Adrenal gland (tissue), 5 donors: ENCODE results near the gene VGLL1.

Experiments used
- CTCF ChIP-seq, 6 experiments: fragments of 450-650 bp in 4 of 6; fragments of 200-600 bp in 2 of 6; sonication (generic) in 1 of 6; IDR thresholded peaks; 1 replicate in 5 of 6; 2 replicates in 1 of 6; pipeline versions ENCODE4 v1.5.1 to v1.8.0; 2016 to 2021; ENCODE audit warnings: antibody characterized with exemption in 6 of 6, mild to moderate bottlenecking in 2 of 6, moderate library complexity in 1 of 6
- POLR2A ChIP-seq, 2 donors: fragments of 450-650 bp; IDR thresholded peaks; one replicate each; pipeline ENCODE4 v1.6.1; 2017; ENCODE audit warnings: antibody characterized with exemption in 2 of 2, mild to moderate bottlenecking in 2 of 2, moderate library complexity in 1 of 2
- donor health status: DM: no; HTN: no; CAD: no.

- TF ChIP-seq CTCF (IDR thresholded peaks at IDR 0.05) = no peak
- TF ChIP-seq POLR2A (IDR thresholded peaks at IDR 0.05) = no peak
These were observed 6.0 kb upstream of the VGLL1 start for GRCh38 chrX:136525738-136526606.
